ENCODE results near the gene MRPL23. TPM values are rescaled to one million over a fixed set of nuclear protein-coding genes. Genes with fewer than 3 reads are reported as not detected.

The MRPL23 gene
- total RNA-seq, 1 experiment from 2014 or later, result 26.6 TPM

DNA sequence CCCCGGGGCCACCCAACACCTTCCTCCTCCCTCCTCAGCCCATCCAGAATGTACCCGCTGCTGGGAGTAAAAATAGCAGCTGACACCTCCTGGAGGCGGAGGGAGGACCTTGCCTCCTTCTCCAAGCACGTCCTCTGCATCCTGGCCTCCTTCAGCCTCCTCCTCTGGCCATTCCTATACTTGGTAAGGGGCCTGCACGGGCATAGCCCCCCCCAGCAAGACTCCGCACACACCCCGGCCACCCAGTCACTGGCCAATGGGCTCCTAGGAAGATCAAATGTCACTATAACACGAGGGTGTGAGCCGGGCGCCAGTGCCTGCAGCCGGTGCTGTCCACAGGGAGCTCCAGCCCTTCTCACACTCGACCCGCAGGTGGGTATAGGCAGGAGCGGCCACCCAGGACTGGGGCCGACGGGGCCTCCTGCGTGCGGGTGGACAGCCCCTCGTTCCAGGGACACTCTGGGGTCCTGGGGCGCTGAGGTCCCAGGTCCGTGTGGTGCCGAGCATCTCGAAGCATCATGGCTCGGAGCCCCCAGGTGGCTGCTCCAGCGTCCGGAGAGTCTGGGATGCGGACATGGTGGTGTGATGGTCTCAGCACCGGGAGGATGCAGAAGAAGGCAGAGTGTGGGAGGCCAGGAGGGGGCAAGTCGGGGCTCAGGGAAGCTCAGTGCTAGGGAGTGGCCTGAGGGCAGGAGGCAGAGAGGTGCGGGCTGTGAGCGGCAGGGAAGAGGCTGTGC lies 27.6 kb upstream of the MRPL23 start, which contains the start of gene TNNT3:
Gene TNNT3, plus strand, starts transcription at position 313 of the 737 bp plus-strand sequence. CDS start 3,172 bp downstream, outside the sequence.
- Histone ChIP-seq H3K36me3 (no peaks in the 10 kb centered on the region), H3K27me3 (no peaks in the 10 kb centered on the region), H3K4me3 (no peak within 1 kb of the TSS), H3K9me3 (no peaks in the 10 kb centered on the region)
- DNase-seq, result no peak

- DNase-seq, result no peak
- no peak overlapping the region for H3K4me3 ChIP-seq
- no peaks in the 10 kb centered on the region for H3K36me3 ChIP-seq
- no peaks in the 10 kb centered on the region for H3K27me3 ChIP-seq
- no peaks in the 10 kb centered on the region for H3K9me3 ChIP-seq
These were observed 26.8 kb upstream of the MRPL23 start for GRCh38 chr11:1920128-1920908.

DNA sequence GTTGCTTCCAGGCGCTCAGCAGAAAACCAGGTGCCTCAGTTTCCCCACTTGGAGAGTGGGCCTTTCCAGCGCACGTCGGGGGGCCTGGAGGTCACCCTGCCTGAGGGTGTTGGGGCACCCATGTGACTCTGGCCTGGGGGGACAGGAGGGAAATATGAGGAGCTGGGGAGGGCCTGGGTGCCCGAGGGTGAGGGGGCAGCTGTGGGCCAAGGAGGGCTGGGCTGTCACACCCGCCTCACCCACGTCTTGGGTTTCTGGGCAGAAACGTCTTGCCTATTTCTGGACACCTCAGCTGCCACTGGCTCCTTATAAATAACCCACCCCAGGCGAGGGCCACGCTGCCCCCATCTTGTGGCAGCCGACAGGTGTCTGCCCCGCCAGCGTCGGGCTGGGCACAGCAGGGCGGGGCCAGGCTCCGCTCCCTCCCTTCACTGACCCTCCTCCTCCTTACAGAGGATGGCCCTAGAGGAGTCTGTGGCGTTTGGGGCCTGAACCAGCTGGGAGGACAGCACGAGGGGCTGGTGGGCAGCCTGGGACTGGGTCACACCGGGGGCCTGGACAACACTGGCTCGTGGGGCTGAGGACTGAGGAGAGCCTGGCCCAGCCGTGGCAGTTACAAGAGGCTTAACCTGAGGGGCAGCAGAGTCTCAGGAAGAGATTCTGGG lies 26.1 kb upstream of the MRPL23 start:
- Histone ChIP-seq H3K9me3 (no peaks in the 10 kb centered on the region), H3K27me3 (no peaks in the 10 kb centered on the region), H3K4me3 (no peak overlapping the region), H3K36me3 (no peaks in the 10 kb centered on the region)
- no peak for DNase-seq

- no peaks in the 10 kb centered on the region for H3K36me3 ChIP-seq
These were observed 25.5 kb upstream of the MRPL23 start for GRCh38 chr11:1921574-1922141.

DNA sequence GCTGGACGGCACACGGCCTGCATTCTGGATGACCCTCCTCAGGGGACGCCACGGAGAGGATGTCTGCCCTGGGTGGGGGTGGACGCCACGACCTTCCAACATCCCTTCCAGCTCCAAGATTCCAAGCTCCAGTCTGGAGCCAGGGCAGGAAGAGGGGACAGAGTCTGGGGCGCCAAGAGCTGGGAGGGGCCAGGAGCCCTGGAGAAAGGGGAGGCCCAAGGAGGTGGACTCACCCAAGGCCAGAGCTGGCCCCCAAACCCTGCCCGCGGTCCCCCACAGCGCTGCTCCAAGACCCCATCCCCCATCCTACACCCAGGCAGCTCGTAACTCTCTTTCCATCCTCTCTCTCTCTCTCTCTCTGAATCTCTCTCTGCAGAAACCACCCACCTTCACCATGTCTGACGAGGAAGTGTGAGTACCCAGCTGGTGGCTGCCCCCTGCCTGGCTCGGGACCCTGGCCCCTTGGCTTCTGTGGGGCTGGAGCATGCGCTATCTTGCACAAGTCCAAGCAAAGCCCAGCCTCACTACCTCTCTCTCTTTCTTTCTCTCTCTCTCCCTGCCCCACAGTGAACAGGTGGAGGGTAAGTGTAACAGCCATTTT lies 24.6 kb upstream of the MRPL23 start:
- DNase-seq, result no peak
- Histone ChIP-seq H3K4me3 (no peak overlapping the region), H3K9me3 (no peaks in the 10 kb centered on the region), H3K27me3 (no peaks in the 10 kb centered on the region), H3K36me3 (no peaks in the 10 kb centered on the region)

More at GRCh38 chr11:1921574-1922141, 25.5 kb upstream of the MRPL23 start:
- no peak for DNase-seq
- H3K4me3 ChIP-seq, result no peak overlapping the region
- no peaks in the 10 kb centered on the region for H3K27me3 ChIP-seq
- H3K9me3 ChIP-seq, result no peaks in the 10 kb centered on the region

- no peak for DNase-seq
- no peaks in the 10 kb centered on the region for H3K9me3 ChIP-seq
- no peaks in the 10 kb centered on the region for H3K27me3 ChIP-seq
- H3K36me3 ChIP-seq, result no peaks in the 10 kb centered on the region
- no peak overlapping the region for H3K4me3 ChIP-seq
These were observed 23.8 kb upstream of the MRPL23 start for GRCh38 chr11:1923201-1923956.

DNA sequence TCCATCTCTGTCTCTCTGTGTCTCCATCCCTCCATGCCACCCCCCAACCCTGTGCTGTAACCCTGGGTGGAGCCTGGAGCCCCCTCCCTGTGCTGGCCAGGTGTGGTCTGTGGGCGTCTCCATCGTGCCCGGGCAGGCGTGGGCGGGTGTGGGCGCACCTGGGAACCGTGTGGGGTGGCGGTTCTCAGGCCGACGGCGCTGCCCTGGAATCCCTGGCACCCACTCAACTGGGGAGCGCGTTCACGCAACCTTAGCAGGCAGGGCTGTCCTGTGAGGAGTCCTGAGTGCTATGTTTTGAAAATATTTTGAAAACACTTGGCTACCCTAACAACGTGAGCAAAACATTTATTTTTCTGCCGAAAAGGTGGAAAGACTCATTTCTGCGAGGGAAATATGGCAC lies 23.0 kb upstream of the MRPL23 start:
- no peak for DNase-seq
- Histone ChIP-seq H3K9me3 (no peaks in the 10 kb centered on the region), H3K27me3 (no peaks in the 10 kb centered on the region), H3K36me3 (no peaks in the 10 kb centered on the region), H3K4me3 (no peak overlapping the region)

GRCh38 chr11:1924646-1925372 lies 22.3 kb upstream of the MRPL23 start:
- no peak for DNase-seq

DNA sequence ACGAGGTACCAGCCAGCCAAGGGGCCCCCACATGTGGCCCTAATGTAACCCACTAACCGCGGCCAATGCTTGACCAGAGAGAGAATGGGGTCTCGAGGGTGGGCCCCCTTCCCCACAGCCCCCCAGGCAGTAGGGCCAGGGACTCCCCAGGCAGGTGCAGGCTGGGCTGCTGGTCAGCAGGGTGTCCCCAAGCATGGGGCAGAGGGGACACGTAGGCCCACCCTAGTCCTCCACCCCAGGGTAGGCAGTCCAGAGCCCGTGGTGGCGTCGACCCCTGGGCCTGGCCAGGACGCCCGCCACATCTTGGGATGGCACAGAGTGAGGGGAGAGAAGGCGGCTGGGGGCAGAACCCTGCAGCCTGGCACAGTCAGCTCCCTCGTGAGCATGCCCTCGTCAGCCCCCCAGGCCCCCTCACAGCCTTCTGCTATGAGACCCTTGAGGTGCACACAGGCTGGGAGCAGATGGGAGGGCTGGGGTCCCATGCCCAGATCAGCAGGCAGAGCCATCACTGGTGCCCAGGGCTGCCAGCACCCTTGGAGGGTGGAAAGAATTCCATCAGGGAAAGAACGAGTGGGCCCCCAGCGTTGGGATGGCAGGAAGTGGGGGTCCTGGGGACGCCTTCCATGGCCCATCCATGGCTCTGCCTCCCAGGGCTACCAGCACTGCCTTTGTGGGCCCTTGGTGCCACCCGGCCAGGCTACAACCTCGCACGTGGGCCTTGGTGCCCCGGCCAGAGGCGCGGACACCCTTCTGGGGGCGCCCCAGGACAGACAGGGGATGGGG lies 21.6 kb upstream of the MRPL23 start:
- H3K4me3 ChIP-seq, result no peak overlapping the region
- DNase-seq, result no peak
- no peaks in the 10 kb centered on the region for H3K27me3 ChIP-seq
- H3K9me3 ChIP-seq, result no peaks in the 10 kb centered on the region
- H3K36me3 ChIP-seq, result no peaks in the 10 kb centered on the region

More at GRCh38 chr11:1924646-1925372, 22.3 kb upstream of the MRPL23 start:
- Histone ChIP-seq H3K4me3 (no peak overlapping the region), H3K36me3 (no peaks in the 10 kb centered on the region), H3K9me3 (no peaks in the 10 kb centered on the region), H3K27me3 (no peaks in the 10 kb centered on the region)

GRCh38 chr11:1926156-1927025 lies 20.7 kb upstream of the MRPL23 start:
- DNase-seq, result no peak
- Histone ChIP-seq H3K27me3 (no peaks in the 10 kb centered on the region), H3K9me3 (no peaks in the 10 kb centered on the region), H3K4me3 (no peak overlapping the region), H3K36me3 (no peaks in the 10 kb centered on the region)

DNA sequence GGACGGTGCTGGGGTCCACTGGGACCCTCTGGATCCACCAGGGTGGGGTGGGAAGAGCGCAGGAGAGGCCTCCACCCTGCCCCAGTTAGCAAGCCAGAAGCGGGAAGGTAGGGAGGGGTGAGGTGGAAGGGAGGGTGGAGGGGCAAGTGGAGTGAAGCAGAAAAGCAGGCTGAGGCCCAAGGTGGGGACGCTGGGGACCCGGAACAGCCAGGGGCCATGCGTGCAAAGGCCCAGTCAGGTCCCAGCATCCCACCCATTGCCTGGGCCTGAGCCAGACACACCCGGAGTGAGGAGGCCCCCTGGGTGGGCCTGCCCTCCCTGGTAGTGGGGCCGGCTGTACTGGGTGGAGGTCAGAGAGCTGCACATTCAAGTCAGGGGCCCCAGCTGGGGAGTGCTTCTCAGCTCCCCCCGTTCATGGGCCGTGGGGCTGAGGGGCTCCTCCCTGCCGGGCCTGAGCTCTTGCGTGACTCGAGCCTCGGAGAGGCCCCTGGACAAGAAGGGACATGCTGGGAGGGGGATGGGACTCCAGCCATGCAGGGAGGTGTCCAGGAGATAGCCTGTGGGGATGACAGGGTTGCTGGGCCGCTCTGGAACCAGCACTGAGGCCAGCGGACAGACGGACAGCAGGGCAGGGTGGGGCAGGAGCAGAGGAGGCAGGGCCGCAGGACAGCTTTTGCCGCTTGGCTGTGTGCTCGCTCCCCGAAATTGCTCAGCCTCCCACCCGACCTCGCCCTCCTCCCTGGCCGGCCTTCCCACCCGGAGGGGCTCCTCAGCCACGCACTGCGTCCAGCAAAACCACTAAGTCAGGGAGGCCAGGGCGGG lies 19.9 kb upstream of the MRPL23 start:
- no peaks in the 10 kb centered on the region for H3K36me3 ChIP-seq
- no peak for DNase-seq
- no peaks in the 10 kb centered on the region for H3K27me3 ChIP-seq
- H3K9me3 ChIP-seq, result no peaks in the 10 kb centered on the region
- H3K4me3 ChIP-seq, result no peak overlapping the region

DNA sequence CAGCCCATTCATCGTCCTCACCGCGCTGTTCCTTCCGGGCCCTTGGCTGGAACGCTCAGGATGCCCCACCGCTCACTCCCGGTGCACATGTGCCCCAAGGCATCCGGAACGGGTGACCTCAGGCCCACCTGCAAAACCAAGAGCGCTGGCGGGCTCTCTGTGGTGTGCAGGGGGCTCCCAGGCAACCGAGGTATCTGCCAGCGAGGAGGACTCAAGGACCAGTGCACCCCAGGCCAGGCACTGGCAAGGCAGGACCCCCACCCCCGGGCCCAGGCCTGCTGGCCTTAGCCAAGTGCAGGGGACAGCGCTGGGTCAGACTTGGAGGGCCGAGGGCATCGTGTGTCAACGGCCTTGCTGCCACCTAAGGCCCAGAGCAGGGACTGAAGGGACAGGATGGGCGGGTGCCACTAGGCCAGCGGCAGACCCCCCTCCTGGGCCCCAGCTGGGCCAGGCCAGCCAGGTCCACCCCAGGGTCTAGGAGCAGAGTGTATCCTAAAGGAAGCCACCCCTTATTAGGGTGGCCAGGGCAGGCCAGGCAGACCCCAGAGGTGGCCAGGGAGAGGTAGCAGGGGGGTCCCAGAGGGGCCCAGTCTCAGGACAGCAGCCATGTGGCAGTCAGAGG lies 19.2 kb upstream of the MRPL23 start:
- Histone ChIP-seq H3K27me3 (no peaks in the 10 kb centered on the region), H3K9me3 (no peaks in the 10 kb centered on the region), H3K4me3 (no peak overlapping the region), H3K36me3 (no peaks in the 10 kb centered on the region)
- DNase-seq, result no peak

DNA sequence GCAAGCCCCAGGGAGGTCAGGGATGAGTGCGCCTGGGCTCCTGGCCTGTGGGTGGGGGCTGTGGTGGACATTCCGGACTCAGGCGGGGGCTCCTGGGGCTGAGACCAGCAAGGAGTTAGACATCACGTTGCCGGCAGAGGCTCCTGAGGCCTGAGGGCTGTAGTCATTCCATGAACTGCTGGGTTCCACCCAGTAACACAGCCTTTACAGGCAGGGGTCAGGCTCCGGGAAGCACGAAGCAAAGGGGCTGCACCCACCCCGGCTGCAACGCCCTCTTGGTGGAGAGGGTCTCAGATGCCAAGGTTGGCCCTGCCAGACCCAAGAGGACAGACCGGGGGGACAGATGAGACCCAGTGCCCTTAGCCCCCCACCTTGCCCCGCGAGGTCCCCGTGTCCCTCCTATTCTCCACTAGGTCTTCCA lies 18.7 kb upstream of the MRPL23 start:
- H3K4me3 ChIP-seq, result no peak overlapping the region
- DNase-seq, result no peak
- H3K27me3 ChIP-seq, result no peaks in the 10 kb centered on the region
- no peaks in the 10 kb centered on the region for H3K9me3 ChIP-seq
- H3K36me3 ChIP-seq, result no peaks in the 10 kb centered on the region
